Measurements from ENCODE around the gene GGA3.

GRCh38 chr17:75270218-75270965 lies 9.0 kb upstream of the GGA3 start:
- peak in 4 of 6 experiments; percentile 24 to 55 (median 36) for TF ChIP-seq CTCF (IDR thresholded peaks at IDR 0.05)
- no peak for TF ChIP-seq EP300 (IDR thresholded peaks at IDR 0.05)
- peak in 1 of 4 donors; percentile 30 for TF ChIP-seq POLR2A (IDR thresholded peaks at IDR 0.05)
